Muscle of leg (tissue), 11 donors: ENCODE data around the gene SREBF1. TPM values are rescaled to one million over a fixed set of nuclear protein-coding genes. Genes with fewer than 3 reads are reported as not detected.

Experiments used
- DNase-seq: peaks from one replicate; pipeline ENCODE4 v3.0.0; 2013
- H3K27ac ChIP-seq: one replicate; pipeline ENCODE4 v1.5.1; 2013; ENCODE audit warnings: mild to moderate bottlenecking, low read length, control low read depth
- H3K27me3 ChIP-seq: one replicate; pipeline ENCODE4 v1.6.1; 2013; ENCODE audit warnings: low read length; ENCODE audit not compliant: control insufficient read depth, insufficient read depth
- H3K36me3 ChIP-seq: one replicate; pipeline ENCODE4 v1.6.1; 2013; ENCODE audit warnings: low read length; ENCODE audit not compliant: control insufficient read depth, insufficient read depth
- H3K4me1 ChIP-seq: one replicate; pipeline ENCODE4 v1.6.1; 2013; ENCODE audit warnings: low read length; ENCODE audit not compliant: control insufficient read depth, insufficient read depth
- H3K4me3 ChIP-seq: one replicate; pipeline ENCODE4 v1.5.1; 2013; ENCODE audit warnings: low read length, control low read depth
- H3K9me3 ChIP-seq: replicated peaks from 2 replicates; pipeline ENCODE4 v1.6.1; 2013; ENCODE audit warnings: low read depth, low read length; ENCODE audit not compliant: control insufficient read depth
- WGBS: methylation state at CpG from one replicate; pipeline ENCODE4 v1.1.5; 2013; ENCODE audit warnings: missing lambda C conversion rate; ENCODE audit not compliant: insufficient coverage; 5-methylcytosine and 5-hydroxymethylcytosine counted together
- polyA plus RNA-seq, 8 donors: library from polyadenylated mRNA; unstranded; fragments of 120-200 nt; gene quantifications; one replicate each; pipeline versions ENCODE4 v1.2.1 to v1.2.3, GENCODE V29; 2013; ENCODE audit warnings: inconsistent platforms in 1 of 8, low replicate concordance in 1 of 8; ENCODE audit not compliant: insufficient read length in 8 of 8, insufficient read depth in 1 of 8
- total RNA-seq: library from RNA; stranded (reverse); fragments of 120-200 nt; gene quantifications from one replicate; pipeline ENCODE4 v1.2.4, GENCODE V29; 2013

SREBF1 gene
- total and polyA plus RNA-seq, 9 donors: 16.1 to 48.7 (median 33.4) TPM

- H3K27ac ChIP-seq: peak overlapping the region; percentile 91
- no peaks in the 10 kb centered on the region for H3K27me3 ChIP-seq
- peak overlapping the region; percentile 45 for H3K4me3 ChIP-seq
- H3K4me1 ChIP-seq: peaks cover 67% of the 10 kb centered on the region
- H3K36me3 ChIP-seq: peaks cover 20% of the 10 kb centered on the region
- no peaks in the 10 kb centered on the region for H3K9me3 ChIP-seq
- WGBS: 12% methylated on average over 6 of the region's 11 CpGs
- DNase-seq: peak; percentile 54
Measured at GRCh38 chr17:17824119-17824782, 12.5 kb downstream of the SREBF1 start.

- WGBS: under 1% methylated on average over 50 of the region's 69 CpGs
Measured at GRCh38 chr17:17823433-17824118, 13.2 kb downstream of the SREBF1 start.

DNA sequence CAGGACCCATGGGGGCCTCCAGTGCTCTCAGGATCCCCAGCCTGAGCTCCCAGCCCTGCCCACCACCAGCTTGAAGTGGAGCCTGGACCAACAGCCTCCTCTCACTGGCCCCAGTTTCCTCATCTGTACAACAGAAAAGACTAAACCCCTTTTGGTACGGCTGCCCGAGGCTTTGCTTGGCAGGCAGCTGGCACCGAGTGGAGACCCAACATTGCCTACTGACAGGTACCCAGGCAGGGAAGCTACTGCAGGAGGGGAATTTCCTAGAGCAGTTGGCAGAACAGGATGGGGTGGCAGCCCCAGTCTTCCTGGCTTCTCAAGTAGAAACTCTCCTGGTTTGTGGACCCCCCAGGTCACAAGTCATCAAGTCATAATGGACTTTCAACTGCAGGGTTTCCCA lies 14.2 kb downstream of the SREBF1 start:
- no peaks in the 10 kb centered on the region for H3K9me3 ChIP-seq
- H3K27ac ChIP-seq: no peak overlapping the region
- no peak for DNase-seq
- H3K27me3 ChIP-seq: no peaks in the 10 kb centered on the region
- WGBS: 83% methylated on average over 1 of the region's 3 CpGs
- peak overlapping the region; percentile 40 for H3K4me3 ChIP-seq
- H3K36me3 ChIP-seq: peaks cover 36% of the 10 kb centered on the region
- peaks cover 71% of the 10 kb centered on the region for H3K4me1 ChIP-seq

More at GRCh38 chr17:17823433-17824118, 13.2 kb downstream of the SREBF1 start:
- peak overlapping the region; percentile 91 for H3K27ac ChIP-seq
- no peaks in the 10 kb centered on the region for H3K27me3 ChIP-seq
- H3K4me3 ChIP-seq: peak overlapping the region; percentile 45
- H3K36me3 ChIP-seq: peaks cover 27% of the 10 kb centered on the region
- H3K4me1 ChIP-seq: peaks cover 67% of the 10 kb centered on the region
- peak; percentile 95 for DNase-seq
- no peaks in the 10 kb centered on the region for H3K9me3 ChIP-seq

- Histone ChIP-seq H3K9me3 (no peaks in the 10 kb centered on the region), H3K27ac (no peak overlapping the region), H3K27me3 (no peaks in the 10 kb centered on the region), H3K4me1 (peaks cover 71% of the 10 kb centered on the region), H3K4me3 (peak overlapping the region; percentile 9), H3K36me3 (peaks cover 38% of the 10 kb centered on the region)
- 44% methylated on average over 1 of the region's 1 CpG for WGBS
- DNase-seq: peak; percentile 76
Measured at GRCh38 chr17:17822189-17822588, 14.6 kb downstream of the SREBF1 start.

DNA sequence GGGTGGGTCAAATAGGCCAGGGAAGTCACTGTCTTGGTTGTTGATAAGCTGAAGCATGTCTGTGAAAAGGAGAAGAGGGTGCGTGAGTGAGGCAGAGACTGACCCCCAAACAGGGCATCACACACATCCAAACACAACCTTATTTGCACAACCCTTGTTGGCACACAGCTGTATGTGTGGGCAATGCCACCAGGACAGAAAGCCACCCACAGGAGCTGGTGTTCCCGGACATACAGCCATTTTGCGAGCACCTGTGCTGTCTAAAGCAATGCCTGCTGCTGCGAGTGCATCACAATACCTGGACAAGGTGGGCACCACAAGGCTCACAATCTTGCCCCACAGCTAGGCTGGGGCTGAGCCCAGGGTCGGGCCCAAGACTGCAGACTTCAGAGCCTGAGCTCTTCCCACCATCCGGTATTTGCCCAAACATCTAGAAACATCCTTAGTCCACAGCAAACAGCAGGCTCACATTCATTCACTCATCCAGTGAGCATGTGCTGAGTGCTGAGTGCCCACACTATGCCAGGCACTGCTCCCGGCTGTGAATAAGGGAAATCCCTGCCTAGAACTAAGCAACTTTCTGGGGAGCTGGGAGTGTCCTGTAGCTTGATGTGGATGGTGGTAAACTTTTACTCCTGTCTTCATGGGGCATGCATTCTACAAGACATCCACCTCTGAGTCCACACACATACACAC lies 16.2 kb downstream of the SREBF1 start:
- Histone ChIP-seq H3K27me3 (no peaks in the 10 kb centered on the region), H3K4me1 (peaks cover 58% of the 10 kb centered on the region), H3K9me3 (no peaks in the 10 kb centered on the region), H3K36me3 (peaks cover 48% of the 10 kb centered on the region), H3K27ac (no peak overlapping the region), H3K4me3 (no peak overlapping the region)
- no peak for DNase-seq
- WGBS: 91% methylated on average over 5 of the region's 7 CpGs

- WGBS: 100% methylated on average over 1 of the region's 10 CpGs
- peaks cover 57% of the 10 kb centered on the region for H3K4me1 ChIP-seq
- H3K36me3 ChIP-seq: peaks cover 53% of the 10 kb centered on the region
- no peak overlapping the region for H3K27ac ChIP-seq
- no peak for DNase-seq
- no peaks in the 10 kb centered on the region for H3K9me3 ChIP-seq
- no peak overlapping the region for H3K4me3 ChIP-seq
- no peaks in the 10 kb centered on the region for H3K27me3 ChIP-seq
Measured at GRCh38 chr17:17820046-17820445, 16.7 kb downstream of the SREBF1 start.

GRCh38 chr17:17819561-17819995 lies 17.2 kb downstream of the SREBF1 start:
- no peak overlapping the region for H3K27ac ChIP-seq
- H3K9me3 ChIP-seq: no peaks in the 10 kb centered on the region
- peaks cover 58% of the 10 kb centered on the region for H3K36me3 ChIP-seq
- 36% methylated on average over 12 of the region's 12 CpGs for WGBS
- peak; percentile 49 for DNase-seq
- H3K27me3 ChIP-seq: no peaks in the 10 kb centered on the region
- H3K4me3 ChIP-seq: no peak overlapping the region
- peaks cover 57% of the 10 kb centered on the region for H3K4me1 ChIP-seq

DNA sequence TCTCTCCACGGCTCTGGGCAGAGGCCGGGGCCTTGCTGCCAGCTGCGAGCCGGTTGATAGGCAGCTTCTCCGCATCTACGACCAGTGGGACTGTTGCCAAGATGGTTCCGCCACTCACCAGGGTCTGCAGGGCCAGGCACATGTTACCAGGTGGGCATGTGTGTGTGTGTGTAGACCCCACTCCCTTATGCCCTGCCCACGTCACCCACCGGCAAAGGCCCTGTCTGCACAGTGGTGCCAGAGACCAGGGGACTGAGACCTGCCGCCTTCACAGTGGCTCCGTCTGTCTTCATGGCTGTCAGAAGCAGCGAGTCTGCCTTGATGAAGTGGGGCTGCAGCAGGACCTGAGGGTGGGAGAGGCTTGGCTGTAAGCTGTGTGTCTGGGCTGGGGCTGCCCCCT lies 17.7 kb downstream of the SREBF1 start:
- Histone ChIP-seq H3K27me3 (no peaks in the 10 kb centered on the region), H3K9me3 (no peaks in the 10 kb centered on the region), H3K36me3 (peaks cover 63% of the 10 kb centered on the region), H3K27ac (no peak overlapping the region), H3K4me1 (peaks cover 57% of the 10 kb centered on the region), H3K4me3 (no peak overlapping the region)
- 79% methylated on average over 7 of the region's 12 CpGs for WGBS
- DNase-seq: no peak

- Histone ChIP-seq H3K27ac (no peak overlapping the region), H3K27me3 (no peaks in the 10 kb centered on the region), H3K36me3 (peaks cover 66% of the 10 kb centered on the region), H3K9me3 (no peaks in the 10 kb centered on the region), H3K4me3 (no peak overlapping the region), H3K4me1 (peaks cover 58% of the 10 kb centered on the region)
- WGBS: 74% methylated on average over 9 of the region's 10 CpGs
- DNase-seq: no peak
Measured at GRCh38 chr17:17818088-17818526, 18.7 kb downstream of the SREBF1 start.

GRCh38 chr17:17817552-17817947 lies 19.2 kb downstream of the SREBF1 start:
- no peak overlapping the region for H3K4me3 ChIP-seq
- no peaks in the 10 kb centered on the region for H3K9me3 ChIP-seq
- DNase-seq: no peak
- peaks cover 72% of the 10 kb centered on the region for H3K36me3 ChIP-seq
- WGBS: 82% methylated on average over 5 of the region's 10 CpGs
- H3K27me3 ChIP-seq: no peaks in the 10 kb centered on the region
- H3K4me1 ChIP-seq: peaks cover 53% of the 10 kb centered on the region
- no peak overlapping the region for H3K27ac ChIP-seq
